Heart left ventricle (tissue), 13 donors: ENCODE results near the gene HOXB2.

Source experiments
- POLR2A ChIP-seq, 2 donors: fragments of 450-650 bp; IDR thresholded peaks; one replicate each; pipeline ENCODE4 v1.6.1; 2017; ENCODE audit warnings: antibody characterized with exemption in 2 of 2, mild to moderate bottlenecking in 2 of 2, moderate library complexity in 2 of 2
- TF ChIP-seq, protein P1 (sequence below), 12 donors: fragments of 200-600 bp; sonication (generic) in 4 of 12; IDR thresholded peaks; one replicate each; pipeline versions ENCODE4 v1.5.0 to v1.8.0; 2018 to 2022; ENCODE audit warnings: antibody characterized with exemption in 12 of 12, mild to moderate bottlenecking in 5 of 12
- donor health status: ischemic (EF 13 %, LVEDD 7.1; RV severe dilation, severe dysfunction).
- donor health status: DM: no; HTN: yes; CAD: no.
- donor health status: DM: no; HTN: no; CAD: no.
- donor health status: ischemic (EF 25% LVEDD 6.9; RV normal size, moderate dysfunction).
- donor health status: ischemic (EF 25% LVEDD 5.7; RV mildly dilated, moderate dysfunction).
- donor health status: ischemic (EF 35%, LVEDD 5.7; RV mildly dilated, moderate dysfunction).
- donor health status: nonischemic (EF 11% LVEDD 7.7; RV severe dilation, severe dysfunction).
- donor health status: DM: yes; HTN: yes; CAD: no.
- donor health status: PGD.
- donor health status: ischemic (EF 29% LVEDD 5.4; RV normal size, mild dysfunction).
- donor health status: nonischemic (EF 23%, LVEDD 6.1; RV moderate dilation, normal function).

DNA sequence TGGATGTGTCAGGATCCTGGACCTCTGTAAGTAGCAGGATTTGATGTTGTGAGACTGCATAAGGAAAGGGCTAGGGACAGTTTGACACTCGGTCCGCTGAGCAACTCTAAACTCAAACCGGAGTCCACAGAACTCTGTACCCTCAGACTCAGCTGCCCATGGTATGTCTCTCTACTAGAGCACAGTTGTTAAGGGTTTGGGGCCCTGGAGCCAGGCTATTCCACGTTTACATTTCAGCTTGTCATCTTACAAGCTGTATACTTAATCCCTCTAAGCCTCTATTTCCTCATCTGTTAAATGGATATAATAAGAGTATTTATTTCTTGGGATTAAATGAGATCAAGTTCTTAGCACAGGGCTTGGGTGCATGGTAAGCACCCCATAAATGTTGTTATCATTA is 42.0 kb downstream of the HOXB2 start:
- TF ChIP-seq, protein P1, sequence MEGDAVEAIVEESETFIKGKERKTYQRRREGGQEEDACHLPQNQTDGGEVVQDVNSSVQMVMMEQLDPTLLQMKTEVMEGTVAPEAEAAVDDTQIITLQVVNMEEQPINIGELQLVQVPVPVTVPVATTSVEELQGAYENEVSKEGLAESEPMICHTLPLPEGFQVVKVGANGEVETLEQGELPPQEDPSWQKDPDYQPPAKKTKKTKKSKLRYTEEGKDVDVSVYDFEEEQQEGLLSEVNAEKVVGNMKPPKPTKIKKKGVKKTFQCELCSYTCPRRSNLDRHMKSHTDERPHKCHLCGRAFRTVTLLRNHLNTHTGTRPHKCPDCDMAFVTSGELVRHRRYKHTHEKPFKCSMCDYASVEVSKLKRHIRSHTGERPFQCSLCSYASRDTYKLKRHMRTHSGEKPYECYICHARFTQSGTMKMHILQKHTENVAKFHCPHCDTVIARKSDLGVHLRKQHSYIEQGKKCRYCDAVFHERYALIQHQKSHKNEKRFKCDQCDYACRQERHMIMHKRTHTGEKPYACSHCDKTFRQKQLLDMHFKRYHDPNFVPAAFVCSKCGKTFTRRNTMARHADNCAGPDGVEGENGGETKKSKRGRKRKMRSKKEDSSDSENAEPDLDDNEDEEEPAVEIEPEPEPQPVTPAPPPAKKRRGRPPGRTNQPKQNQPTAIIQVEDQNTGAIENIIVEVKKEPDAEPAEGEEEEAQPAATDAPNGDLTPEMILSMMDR (IDR thresholded peaks at IDR 0.05), result no peak
- no peak for TF ChIP-seq POLR2A (IDR thresholded peaks at IDR 0.05)
